Activated CD4-positive, alpha-beta T cell treated with anti-CD3 and anti-CD28 coated beads, Interleukin-2, amount 50 U/mL, for 48 hours (primary cell): ENCODE results near the gene SMAD5.

Experiments
- DNase-seq, 2 experiments: peaks; one replicate each; pipeline ENCODE4 v3.0.0-alpha.2; 2020

Gene SMAD5

GRCh38 chr5:136226401-136226800, 93.8 kb downstream of the SMAD5 start:
- DNase-seq = no peak

GRCh38 chr5:136228136-136228757, 95.6 kb downstream of the SMAD5 start:
- DNase-seq = no peak

GRCh38 chr5:136230176-136230575, 97.5 kb downstream of the SMAD5 start:
- DNase-seq = no peak

GRCh38 chr5:136232316-136232715, 99.7 kb downstream of the SMAD5 start:
- no peak for DNase-seq
